ENCODE results near the gene PATL2.

PATL2 gene

GRCh38 chr15:44676676-44677075, 34.4 kb downstream of the PATL2 start:
- Histone ChIP-seq H3K4me3 (ENCODE audit: low read depth, low read length) (no peak overlapping the region), H3K27me3 (ENCODE audit: insufficient read depth, low read depth, severe bottlenecking) (no peaks in the 10 kb centered on the region), H3K9me3 (ENCODE audit: severe bottlenecking) (no peaks in the 10 kb centered on the region), H3K27ac (no peak overlapping the region), H3K36me3 (no peaks in the 10 kb centered on the region)
- TF ChIP-seq CTCF (IDR thresholded peaks at IDR 0.05; ENCODE audit: low read depth, low read length), result no peak
- DNase-seq, result no peak

- no peak for TF ChIP-seq CTCF (IDR thresholded peaks at IDR 0.05; ENCODE audit: low read depth, low read length)
- Histone ChIP-seq H3K9me3 (ENCODE audit: severe bottlenecking) (no peaks in the 10 kb centered on the region), H3K27me3 (ENCODE audit: insufficient read depth, low read depth, severe bottlenecking) (no peaks in the 10 kb centered on the region), H3K4me3 (ENCODE audit: low read depth, low read length) (no peak overlapping the region), H3K27ac (no peak overlapping the region), H3K36me3 (no peaks in the 10 kb centered on the region)
- DNase-seq, result no peak
Measured at GRCh38 chr15:44675911-44676310, 35.2 kb downstream of the PATL2 start.

- H3K4me3 ChIP-seq (ENCODE audit: low read depth, low read length), result no peak overlapping the region
- no peaks in the 10 kb centered on the region for H3K36me3 ChIP-seq
- TF ChIP-seq CTCF (IDR thresholded peaks at IDR 0.05; ENCODE audit: low read depth, low read length), result no peak
- H3K27me3 ChIP-seq (ENCODE audit: insufficient read depth, low read depth, severe bottlenecking), result no peaks in the 10 kb centered on the region
- no peak overlapping the region for H3K27ac ChIP-seq
- DNase-seq, result no peak
- no peaks in the 10 kb centered on the region for H3K9me3 ChIP-seq (ENCODE audit: severe bottlenecking)
Measured at GRCh38 chr15:44673639-44674038, 37.5 kb downstream of the PATL2 start.

- Histone ChIP-seq H3K36me3 (no peaks in the 10 kb centered on the region), H3K27ac (no peak overlapping the region), H3K27me3 (ENCODE audit: insufficient read depth, low read depth, severe bottlenecking) (no peaks in the 10 kb centered on the region), H3K9me3 (ENCODE audit: severe bottlenecking) (no peaks in the 10 kb centered on the region), H3K4me3 (ENCODE audit: low read depth, low read length) (no peak overlapping the region)
- no peak for DNase-seq
- no peak for TF ChIP-seq CTCF (IDR thresholded peaks at IDR 0.05; ENCODE audit: low read depth, low read length)
Measured at GRCh38 chr15:44670087-44670950, 40.8 kb downstream of the PATL2 start.

- H3K9me3 ChIP-seq (ENCODE audit: severe bottlenecking), result no peaks in the 10 kb centered on the region
- H3K36me3 ChIP-seq, result no peaks in the 10 kb centered on the region
- no peak for TF ChIP-seq CTCF (IDR thresholded peaks at IDR 0.05; ENCODE audit: low read depth, low read length)
- H3K4me3 ChIP-seq (ENCODE audit: low read depth, low read length), result no peak overlapping the region
- no peaks in the 10 kb centered on the region for H3K27me3 ChIP-seq (ENCODE audit: insufficient read depth, low read depth, severe bottlenecking)
- no peak overlapping the region for H3K27ac ChIP-seq
- DNase-seq, result no peak
Measured at GRCh38 chr15:44668921-44669320, 42.2 kb downstream of the PATL2 start.

- no peak for TF ChIP-seq CTCF (IDR thresholded peaks at IDR 0.05; ENCODE audit: low read depth, low read length)
- no peak for DNase-seq
- no peaks in the 10 kb centered on the region; the same call in 1 of the 2 replicates for H3K36me3 ChIP-seq
- H3K9me3 ChIP-seq (ENCODE audit: severe bottlenecking), result no peaks in the 10 kb centered on the region
- H3K27ac ChIP-seq, result no peak overlapping the region
- H3K27me3 ChIP-seq (ENCODE audit: insufficient read depth, low read depth, severe bottlenecking), result no peaks in the 10 kb centered on the region
- no peak overlapping the region for H3K4me3 ChIP-seq (ENCODE audit: low read depth, low read length)
Measured at GRCh38 chr15:44667039-44667360, 44.1 kb downstream of the PATL2 start.
